ENCODE data around the gene ZFP36L2.

GRCh38 chr2:43246641-43247040 is 20.2 kb upstream of the ZFP36L2 start:
- TF ChIP-seq, protein P1, sequence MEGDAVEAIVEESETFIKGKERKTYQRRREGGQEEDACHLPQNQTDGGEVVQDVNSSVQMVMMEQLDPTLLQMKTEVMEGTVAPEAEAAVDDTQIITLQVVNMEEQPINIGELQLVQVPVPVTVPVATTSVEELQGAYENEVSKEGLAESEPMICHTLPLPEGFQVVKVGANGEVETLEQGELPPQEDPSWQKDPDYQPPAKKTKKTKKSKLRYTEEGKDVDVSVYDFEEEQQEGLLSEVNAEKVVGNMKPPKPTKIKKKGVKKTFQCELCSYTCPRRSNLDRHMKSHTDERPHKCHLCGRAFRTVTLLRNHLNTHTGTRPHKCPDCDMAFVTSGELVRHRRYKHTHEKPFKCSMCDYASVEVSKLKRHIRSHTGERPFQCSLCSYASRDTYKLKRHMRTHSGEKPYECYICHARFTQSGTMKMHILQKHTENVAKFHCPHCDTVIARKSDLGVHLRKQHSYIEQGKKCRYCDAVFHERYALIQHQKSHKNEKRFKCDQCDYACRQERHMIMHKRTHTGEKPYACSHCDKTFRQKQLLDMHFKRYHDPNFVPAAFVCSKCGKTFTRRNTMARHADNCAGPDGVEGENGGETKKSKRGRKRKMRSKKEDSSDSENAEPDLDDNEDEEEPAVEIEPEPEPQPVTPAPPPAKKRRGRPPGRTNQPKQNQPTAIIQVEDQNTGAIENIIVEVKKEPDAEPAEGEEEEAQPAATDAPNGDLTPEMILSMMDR (IDR thresholded peaks at IDR 0.05 in 8 of 11, conservative IDR thresholded peaks at IDR 0.05 in 3 of 11) = no peak
- TF ChIP-seq POLR2AphosphoS5 (IDR thresholded peaks at IDR 0.05) (no peak), POLR2A (IDR thresholded peaks at IDR 0.05) (no peak)

Data from spleen (tissue), 7 donors.